MM.1S (cell line): ENCODE results near the gene TSPAN19.

Experiments used
- EZH2 ChIP-seq: fragments of 300-600 bp; sonication (generic); optimal IDR thresholded peaks from 2 replicates; pipeline ENCODE3; 2017; ENCODE audit warnings: low read depth, mild to moderate bottlenecking, antibody characterized with exemption, low read length, mixed read lengths
- EZH2phosphoT487 ChIP-seq: fragments of 300-600 bp; sonication (generic); IDR thresholded peaks from 2 replicates; pipeline ENCODE4 v1.6.1; 2018; ENCODE audit warnings: antibody characterized with exemption, low read length
- TF ChIP-seq, protein P1 (sequence below): fragments of 300-600 bp; sonication (generic); IDR thresholded peaks from 2 replicates; pipeline ENCODE4 v1.5.1; 2016; ENCODE audit warnings: antibody characterized with exemption, low read length, mixed read lengths

DNA sequence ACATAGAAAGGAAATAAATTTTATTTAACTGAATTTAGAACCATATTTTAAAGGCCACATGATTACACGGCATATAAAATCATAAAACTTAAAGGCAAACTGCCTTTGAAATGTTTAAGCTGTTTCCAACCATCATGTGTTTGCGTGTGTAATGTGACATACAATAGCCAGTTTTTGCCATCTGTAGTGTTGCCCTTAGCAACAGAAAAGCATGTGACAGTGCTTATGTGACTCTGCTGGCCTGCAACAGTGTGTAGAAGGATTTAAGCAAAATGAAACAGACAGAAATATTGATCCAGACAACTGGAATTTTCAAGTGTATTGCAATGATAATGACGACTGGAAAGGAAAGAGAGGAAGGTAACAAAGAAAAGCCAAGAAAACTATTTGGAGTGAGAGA lies 49.5 kb downstream of the TSPAN19 start:
- TF ChIP-seq, protein P1, sequence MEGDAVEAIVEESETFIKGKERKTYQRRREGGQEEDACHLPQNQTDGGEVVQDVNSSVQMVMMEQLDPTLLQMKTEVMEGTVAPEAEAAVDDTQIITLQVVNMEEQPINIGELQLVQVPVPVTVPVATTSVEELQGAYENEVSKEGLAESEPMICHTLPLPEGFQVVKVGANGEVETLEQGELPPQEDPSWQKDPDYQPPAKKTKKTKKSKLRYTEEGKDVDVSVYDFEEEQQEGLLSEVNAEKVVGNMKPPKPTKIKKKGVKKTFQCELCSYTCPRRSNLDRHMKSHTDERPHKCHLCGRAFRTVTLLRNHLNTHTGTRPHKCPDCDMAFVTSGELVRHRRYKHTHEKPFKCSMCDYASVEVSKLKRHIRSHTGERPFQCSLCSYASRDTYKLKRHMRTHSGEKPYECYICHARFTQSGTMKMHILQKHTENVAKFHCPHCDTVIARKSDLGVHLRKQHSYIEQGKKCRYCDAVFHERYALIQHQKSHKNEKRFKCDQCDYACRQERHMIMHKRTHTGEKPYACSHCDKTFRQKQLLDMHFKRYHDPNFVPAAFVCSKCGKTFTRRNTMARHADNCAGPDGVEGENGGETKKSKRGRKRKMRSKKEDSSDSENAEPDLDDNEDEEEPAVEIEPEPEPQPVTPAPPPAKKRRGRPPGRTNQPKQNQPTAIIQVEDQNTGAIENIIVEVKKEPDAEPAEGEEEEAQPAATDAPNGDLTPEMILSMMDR, result no peak
- TF ChIP-seq EZH2 (no peak), EZH2phosphoT487 (no peak)
